Measurements from ENCODE around the gene CDX1.

CDX1 gene

GRCh38 chr5:150142185-150142958 is 24.2 kb upstream of the CDX1 start:
- no peak overlapping the region for H3K4me3 ChIP-seq (ENCODE audit: low read length)
- DNase-seq (ENCODE audit: low read depth): no peak
- TF ChIP-seq, protein P1, sequence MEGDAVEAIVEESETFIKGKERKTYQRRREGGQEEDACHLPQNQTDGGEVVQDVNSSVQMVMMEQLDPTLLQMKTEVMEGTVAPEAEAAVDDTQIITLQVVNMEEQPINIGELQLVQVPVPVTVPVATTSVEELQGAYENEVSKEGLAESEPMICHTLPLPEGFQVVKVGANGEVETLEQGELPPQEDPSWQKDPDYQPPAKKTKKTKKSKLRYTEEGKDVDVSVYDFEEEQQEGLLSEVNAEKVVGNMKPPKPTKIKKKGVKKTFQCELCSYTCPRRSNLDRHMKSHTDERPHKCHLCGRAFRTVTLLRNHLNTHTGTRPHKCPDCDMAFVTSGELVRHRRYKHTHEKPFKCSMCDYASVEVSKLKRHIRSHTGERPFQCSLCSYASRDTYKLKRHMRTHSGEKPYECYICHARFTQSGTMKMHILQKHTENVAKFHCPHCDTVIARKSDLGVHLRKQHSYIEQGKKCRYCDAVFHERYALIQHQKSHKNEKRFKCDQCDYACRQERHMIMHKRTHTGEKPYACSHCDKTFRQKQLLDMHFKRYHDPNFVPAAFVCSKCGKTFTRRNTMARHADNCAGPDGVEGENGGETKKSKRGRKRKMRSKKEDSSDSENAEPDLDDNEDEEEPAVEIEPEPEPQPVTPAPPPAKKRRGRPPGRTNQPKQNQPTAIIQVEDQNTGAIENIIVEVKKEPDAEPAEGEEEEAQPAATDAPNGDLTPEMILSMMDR (conservative IDR thresholded peaks at IDR 0.05; ENCODE audit: low read depth, low read length): no peak

DNA sequence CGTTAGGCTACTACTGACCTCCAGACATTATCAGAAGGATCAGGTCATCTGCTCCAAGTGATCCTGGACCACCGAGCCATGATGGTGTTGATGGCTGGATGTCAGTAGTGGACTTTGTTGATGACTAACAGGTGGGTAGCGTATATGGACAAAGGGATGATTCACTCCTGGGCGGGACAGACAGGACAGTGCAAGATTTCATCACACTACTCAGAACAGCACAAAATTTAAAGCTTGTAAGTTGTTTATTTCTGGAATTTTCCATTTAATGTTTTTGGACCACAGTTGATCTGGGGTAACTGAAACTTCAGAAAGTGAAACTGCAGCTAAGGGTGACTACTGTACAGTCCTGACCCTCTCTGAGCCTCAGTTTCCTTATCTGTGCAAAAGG is 23.6 kb upstream of the CDX1 start:
- no peak for DNase-seq (ENCODE audit: low read depth)
- H3K4me3 ChIP-seq (ENCODE audit: low read length): no peak overlapping the region

GRCh38 chr5:150143350-150144245 is 23.0 kb upstream of the CDX1 start:
- no peak overlapping the region for H3K4me3 ChIP-seq (ENCODE audit: low read length)
- TF ChIP-seq, protein P1 (conservative IDR thresholded peaks at IDR 0.05; ENCODE audit: low read depth, low read length): no peak
- peak; percentile 80 for DNase-seq (ENCODE audit: low read depth)

More for the DNA sequence above, 23.6 kb upstream of the CDX1 start:
- TF ChIP-seq, protein P1 (conservative IDR thresholded peaks at IDR 0.05; ENCODE audit: low read depth, low read length): no peak

DNA sequence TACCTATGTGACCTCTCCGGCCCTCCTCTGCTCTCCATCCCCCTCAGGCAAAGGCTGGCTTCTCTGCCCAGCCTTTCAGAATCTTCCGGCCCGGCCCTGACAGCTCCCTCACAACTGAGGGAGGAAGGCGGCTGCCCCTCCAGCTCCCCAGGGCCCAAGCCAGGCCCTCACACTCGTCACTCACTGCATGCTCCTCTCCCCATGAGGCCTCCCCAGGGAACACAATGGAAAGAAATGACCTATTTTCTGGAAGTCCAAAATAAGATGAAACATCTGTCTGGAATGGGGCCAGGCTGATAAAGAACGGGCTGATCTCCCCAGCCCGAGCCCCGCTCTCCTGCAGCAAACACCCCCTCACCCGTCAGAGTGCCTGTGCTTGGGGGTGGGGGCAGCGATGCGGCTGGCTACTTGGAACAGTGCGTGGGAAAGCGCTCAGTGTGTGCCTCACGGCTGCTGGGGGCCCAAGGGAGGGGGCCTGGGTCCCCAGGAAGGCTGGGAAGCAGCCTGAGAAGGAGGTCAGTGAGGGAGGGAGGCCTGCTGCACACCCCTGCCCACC is 22.3 kb upstream of the CDX1 start:
- H3K4me3 ChIP-seq (ENCODE audit: low read length): no peak overlapping the region
- no peak for DNase-seq (ENCODE audit: low read depth)
- TF ChIP-seq, protein P1 (conservative IDR thresholded peaks at IDR 0.05; ENCODE audit: low read depth, low read length): no peak

- no peak for DNase-seq (ENCODE audit: low read depth)
- TF ChIP-seq, protein P1 (conservative IDR thresholded peaks at IDR 0.05; ENCODE audit: low read depth, low read length): no peak
- no peak overlapping the region for H3K4me3 ChIP-seq (ENCODE audit: low read length)
These were observed 21.7 kb upstream of the CDX1 start for GRCh38 chr5:150144879-150145278.

- H3K4me3 ChIP-seq (ENCODE audit: low read length): no peak overlapping the region
- TF ChIP-seq, protein P1 (conservative IDR thresholded peaks at IDR 0.05; ENCODE audit: low read depth, low read length): no peak
- no peak for DNase-seq (ENCODE audit: low read depth)
These were observed 20.3 kb upstream of the CDX1 start for GRCh38 chr5:150146235-150146634.
